HG03571 (cell line): Measurements from ENCODE around the gene SPATS2.
"Not testable (repeated sequence)": the region's sequence is repeated elsewhere in the genome, so short reads cannot be mapped to it uniquely, and the experiment has no call there.

ENCODE experiments used
- ATAC-seq: cut with Tn5 transposase; IDR thresholded peaks from one replicate; pipeline ENCODE4 v1.9.1; 2021; ENCODE audit not compliant: unreplicated experiment

SPATS2 gene

GRCh38 chr12:49403971-49404450 is 36.7 kb downstream of the SPATS2 start:
- no peak for ATAC-seq

GRCh38 chr12:49404956-49405355 is 37.7 kb downstream of the SPATS2 start:
- no peak for ATAC-seq

DNA sequence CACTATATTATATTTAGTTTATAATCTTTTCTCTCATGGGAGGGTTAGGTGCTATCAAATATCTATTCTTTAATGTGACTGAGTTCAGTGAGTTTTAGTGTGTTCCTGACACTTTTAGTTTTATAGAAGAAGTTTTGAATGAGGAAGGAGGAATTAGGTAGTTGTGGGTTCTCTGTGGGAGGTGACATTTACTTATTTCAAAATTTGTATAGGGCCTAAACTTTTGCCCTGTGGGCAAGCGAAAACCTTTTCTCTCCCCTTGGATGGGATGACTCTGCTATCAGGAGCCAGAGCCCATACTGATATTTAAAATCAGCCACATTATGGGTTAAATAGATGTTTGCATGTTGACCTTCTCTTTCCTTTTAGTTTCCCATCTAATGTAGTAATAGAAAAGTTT is 43.6 kb downstream of the SPATS2 start:
- no peak for ATAC-seq

DNA sequence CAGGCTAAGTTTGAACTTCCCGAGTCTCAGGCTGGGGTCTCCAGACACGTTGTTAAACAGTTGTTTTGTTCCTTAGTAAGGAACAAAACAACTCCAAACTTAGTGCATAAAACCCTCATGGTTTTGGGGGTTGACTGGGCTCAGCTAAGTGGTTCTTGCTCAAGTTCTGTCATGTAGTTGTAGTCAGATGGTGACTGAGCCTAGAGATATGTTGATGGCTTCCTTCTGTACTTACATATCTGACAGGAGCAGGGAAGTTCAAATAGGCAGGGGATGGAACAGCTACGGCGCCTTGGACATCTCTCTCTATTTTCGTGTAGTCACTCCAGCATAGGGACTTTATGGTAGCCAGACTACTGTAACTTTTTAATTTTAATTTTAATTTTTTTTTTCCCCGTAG is 45.7 kb downstream of the SPATS2 start:
- ATAC-seq = no peak

DNA sequence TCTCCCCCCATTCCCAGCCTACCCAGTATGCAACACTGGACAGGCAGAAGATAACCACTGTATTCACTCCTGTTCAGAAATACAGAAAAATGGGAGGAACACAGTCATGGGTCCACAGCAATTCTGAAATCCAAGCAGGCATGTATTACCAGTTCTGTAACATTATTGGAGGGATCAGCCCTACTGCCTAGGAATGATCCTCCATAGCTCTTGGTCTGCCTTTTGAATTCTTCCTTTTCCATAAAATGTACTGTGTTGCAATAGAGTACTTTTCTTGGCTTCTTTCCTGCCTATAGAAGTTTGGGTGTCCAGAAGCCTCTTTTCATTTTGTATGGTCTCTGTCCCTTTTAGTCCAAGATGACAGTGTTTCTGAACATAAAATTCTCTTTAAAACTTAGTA is 46.5 kb downstream of the SPATS2 start:
- no peak for ATAC-seq

DNA sequence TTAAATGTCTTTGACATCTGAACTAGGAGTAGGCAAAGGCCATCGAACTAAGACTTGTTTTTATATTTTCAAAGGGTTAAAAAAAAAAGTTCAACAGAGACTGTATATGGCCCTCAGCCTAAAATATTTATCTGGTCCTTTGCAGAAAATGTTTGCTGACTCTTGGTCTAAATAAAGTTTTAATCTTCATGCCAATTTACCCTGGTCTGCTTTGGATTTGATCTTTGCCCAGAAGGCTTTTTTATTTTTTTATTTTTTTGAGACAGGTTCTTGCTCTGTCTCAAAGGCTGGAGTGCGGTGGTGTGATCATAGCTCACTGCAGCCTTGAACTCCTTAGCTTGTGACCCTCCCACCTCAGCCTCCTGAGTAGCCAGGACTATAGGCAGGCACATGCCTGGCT is 47.1 kb downstream of the SPATS2 start:
- no peak for ATAC-seq

DNA sequence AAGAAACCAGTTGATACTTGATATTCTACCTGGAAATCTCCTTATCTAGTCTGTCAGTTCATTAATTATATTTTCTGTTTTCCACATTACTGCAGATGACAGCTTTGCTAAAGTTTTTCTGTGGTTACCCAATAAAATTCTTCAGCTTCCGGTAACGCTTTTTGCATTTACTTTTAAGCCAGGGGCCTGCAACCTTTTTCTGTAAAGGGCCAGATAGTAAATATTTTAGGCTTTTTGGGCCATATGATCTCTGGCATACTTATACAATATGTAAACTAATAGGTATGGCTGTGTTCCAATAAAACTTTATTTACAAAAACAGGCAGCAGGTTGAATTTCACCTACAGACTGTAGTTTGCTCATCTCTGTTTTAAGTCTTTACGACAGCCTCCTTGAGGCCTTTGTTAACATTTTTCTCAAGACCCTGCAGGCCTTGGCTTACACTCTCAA is 48.3 kb downstream of the SPATS2 start:
- ATAC-seq = no peak

DNA sequence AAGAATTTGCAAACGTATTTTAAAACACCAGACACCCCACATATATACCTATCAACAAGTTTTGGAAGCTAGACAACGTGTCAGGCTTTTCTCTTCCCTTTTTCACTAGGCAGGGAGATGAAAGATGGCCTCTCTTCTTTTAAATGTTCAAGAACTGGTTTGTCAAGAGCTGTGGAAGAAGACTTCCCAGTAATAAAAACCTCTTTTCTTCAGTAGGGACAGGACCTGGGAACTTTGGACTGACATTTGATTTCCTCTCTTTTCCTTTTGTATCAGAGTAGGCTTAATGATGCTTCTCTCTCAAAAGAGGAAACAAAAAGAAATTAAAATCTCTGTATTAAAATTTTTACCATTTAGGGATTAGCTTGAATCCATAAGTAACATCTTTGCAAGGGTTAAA is 49.6 kb downstream of the SPATS2 start:
- ATAC-seq = no peak

DNA sequence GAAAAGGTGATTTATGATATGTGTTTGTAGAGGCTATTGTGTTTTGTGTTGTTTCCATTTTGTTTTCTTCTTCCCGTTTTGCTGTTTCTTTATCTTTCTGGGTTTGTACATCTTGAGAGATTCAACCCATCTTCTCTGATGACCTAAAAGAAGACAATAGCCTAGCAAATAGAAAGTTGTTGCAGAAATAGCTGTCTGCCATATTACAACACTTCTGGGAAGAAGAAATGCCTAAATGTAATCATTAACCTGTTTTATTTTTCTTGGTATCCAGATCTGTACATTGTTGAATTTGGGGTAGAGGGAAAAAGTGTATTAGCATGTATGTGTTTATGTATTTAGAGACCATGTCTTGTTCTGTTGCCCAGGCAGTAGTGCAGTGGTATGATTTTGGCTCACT is 50.3 kb downstream of the SPATS2 start:
- ATAC-seq = no peak

- no peak for ATAC-seq
Measured at GRCh38 chr12:49420556-49420955, 53.3 kb downstream of the SPATS2 start.

DNA sequence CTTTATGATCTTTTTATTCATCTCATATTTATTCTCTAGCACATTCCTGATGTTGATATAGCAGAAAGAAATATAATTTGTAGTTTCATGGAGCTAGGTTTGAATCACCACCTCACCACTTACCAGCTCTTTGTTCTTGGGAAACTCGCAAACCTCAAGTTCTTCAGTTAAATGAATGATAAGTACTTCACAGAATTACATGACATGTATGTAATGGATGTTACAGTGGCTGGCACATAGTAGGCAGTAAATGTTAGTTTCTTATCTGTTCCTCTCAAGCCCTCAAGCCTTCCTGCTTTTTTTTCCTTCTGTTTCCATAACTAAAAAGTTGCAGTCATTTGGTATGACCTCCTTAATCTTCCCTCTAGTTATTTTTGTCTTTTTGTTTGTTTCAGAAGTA is 54.9 kb downstream of the SPATS2 start:
- no peak for ATAC-seq

DNA sequence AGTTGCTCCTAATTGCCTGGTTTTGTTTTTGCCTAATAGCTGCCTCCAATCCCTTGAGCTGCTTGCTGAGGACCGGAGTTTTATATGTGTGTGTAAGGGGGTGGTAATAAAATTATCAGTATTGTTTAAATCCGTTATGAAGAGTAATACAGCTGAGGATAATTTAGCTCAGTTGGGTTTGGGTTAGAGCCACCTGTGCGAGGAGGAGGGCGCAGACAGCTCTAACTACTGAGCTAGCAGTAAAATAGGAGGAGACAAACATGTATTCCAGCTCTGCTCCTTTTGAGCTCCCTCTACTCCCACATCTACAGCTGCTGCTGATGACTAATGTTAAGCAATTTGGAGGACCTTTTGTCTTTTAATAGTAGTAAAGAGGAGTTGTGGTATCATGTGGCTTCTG is 61.5 kb downstream of the SPATS2 start:
- no peak for ATAC-seq

GRCh38 chr12:49432616-49433015 is 65.4 kb downstream of the SPATS2 start:
- ATAC-seq = no peak

GRCh38 chr12:49436799-49437198 is 69.5 kb downstream of the SPATS2 start:
- ATAC-seq = not testable (repeated sequence)

DNA sequence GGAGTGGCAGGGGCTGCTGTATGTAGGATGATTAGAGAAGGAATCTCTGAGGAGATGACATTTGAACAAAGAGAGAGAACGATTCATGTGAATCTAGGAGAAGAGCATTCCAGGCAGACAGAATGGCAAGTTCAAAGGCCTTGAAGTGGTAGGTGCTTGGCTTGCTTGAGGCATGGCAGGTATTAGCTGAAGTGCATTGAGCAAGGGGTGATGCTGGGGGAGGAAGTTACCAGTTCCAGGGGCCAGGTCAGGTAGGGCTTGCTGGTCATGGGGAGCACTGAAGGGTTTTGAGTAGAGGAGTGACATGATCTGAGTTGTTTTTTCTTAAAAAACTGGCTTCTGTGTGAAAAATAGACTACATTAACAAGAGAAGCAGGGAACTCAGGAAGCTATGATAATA is 71.8 kb downstream of the SPATS2 start:
- no peak for ATAC-seq

DNA sequence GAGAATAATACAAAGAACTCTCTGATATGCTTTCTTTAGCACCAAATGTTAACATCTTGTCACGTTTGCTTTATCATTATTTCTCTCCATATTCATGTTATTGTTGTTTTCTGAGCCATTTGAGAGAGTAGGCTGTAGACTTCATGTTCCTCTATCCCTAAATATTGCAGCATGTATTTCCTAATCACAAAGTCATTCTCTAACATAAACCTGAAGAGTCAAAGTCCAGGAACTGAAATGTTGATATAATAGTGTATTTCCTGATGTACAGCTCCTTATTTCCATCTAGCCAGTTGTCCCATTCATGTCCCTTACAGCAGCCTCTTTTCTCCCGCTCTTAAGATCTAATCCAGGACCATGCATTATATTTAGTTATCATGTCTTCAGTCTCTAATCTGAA is 72.8 kb downstream of the SPATS2 start:
- ATAC-seq = no peak

DNA sequence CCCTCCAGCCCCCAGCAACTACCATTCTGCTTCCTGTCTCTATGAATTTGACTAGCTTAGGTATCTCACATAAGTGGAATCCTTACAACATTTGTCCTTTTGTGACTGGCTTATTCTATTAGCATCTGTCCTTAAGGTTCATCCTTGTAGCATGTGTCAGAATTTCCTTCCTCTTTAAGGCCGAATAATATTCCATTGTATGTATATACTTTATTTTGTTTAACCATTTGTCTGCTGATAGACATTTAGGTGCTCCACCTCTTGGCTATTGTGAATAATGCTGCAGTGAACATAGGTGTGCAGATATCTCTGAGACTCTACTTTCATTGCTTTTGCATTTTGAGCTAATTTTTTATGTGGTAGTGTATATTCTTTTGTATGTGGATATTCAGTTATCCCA is 75.7 kb downstream of the SPATS2 start:
- no peak for ATAC-seq

- ATAC-seq = no peak
Measured at GRCh38 chr12:49446571-49446970, 79.3 kb downstream of the SPATS2 start.

- no peak for ATAC-seq
Measured at GRCh38 chr12:49448858-49449257, 81.6 kb downstream of the SPATS2 start.

- ATAC-seq = peak; percentile 73
Measured at GRCh38 chr12:49451468-49452259, 84.4 kb downstream of the SPATS2 start.

DNA sequence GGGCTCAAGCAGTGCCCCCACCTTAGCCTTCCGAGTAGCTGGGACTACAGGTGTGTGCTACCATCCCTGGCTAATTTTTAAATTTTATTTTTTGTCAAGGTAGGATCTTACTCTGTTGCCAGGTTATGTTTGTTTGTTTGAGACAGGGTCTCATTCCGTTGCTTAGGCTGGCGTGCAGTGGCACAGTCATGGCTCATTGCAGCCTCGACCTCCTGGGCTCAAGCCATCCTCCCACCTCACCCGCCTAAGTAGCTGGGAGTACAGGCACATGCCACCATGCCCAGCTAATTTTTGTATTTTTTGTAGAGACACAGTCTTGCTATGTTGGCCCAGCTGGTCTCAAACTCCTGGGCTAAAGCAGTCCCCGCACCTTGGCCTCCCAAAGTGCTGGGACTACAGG is 88.2 kb downstream of the SPATS2 start:
- ATAC-seq = no peak

GRCh38 chr12:49456131-49456679 is 88.9 kb downstream of the SPATS2 start:
- no peak for ATAC-seq

GRCh38 chr12:49458816-49459215 is 91.6 kb downstream of the SPATS2 start:
- no peak for ATAC-seq
